Measurements from ENCODE around the gene EXOC4.

Gene EXOC4

DNA sequence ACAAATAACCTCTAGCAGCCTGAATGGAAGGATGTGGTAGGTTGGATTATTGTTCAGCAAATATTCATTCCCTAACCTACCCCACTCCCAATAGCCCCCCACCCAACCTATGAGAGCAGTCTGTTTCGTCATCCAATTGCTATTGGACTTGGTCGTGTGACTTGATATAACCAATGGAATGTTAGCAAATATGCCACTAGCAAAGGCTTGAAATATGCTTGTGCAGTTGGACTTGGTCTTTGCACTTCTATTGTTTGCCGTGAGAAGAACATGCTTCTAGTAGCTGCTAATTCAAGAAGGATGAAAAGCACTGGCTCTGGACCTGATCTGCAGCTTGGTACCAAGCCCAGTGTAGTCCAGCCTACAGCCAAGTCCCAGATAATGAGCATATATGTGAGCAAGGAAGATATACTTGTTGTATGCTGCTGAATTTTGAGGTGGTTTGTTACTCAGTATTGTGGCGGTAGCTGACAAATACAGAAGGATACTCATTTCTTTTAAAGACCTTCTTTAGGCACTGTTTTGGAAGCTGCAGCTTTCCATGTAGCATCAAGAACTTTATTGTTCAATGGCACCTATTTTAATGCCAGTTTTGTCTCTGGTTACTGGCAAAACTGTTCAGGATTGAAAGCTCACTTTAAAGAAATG is 180.4 kb downstream of the EXOC4 start:
- no peak for DNase-seq

DNA sequence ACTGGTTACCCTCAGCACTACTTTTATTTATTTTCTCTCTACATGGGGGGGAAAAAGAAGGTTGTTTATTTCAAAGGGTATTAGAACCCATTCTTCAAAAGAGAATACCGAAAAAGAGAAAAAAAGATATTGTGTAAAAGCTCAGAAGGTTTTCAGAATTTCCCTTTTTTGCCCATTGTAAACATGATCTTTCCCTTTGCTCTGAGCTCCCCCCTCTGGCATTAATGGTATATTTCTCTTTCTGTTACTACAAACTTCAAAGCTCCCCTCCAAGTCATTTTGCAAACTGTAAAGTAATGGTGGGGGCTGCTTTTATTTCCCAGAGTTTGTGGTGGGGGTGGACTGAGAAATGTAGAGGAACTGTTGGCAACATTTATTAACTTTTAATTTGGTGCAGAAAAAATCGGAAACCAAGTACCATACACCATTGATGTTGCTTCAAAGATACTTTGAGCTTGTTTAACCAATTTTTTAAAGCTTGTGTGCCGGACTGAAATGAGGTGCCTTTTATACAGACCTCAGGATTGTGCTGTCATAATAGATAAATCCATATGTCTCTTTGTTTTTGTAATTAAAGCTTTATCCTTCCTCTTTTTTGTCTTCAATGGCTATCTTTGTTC is 181.5 kb downstream of the EXOC4 start:
- DNase-seq: peak; percentile 7

DNA sequence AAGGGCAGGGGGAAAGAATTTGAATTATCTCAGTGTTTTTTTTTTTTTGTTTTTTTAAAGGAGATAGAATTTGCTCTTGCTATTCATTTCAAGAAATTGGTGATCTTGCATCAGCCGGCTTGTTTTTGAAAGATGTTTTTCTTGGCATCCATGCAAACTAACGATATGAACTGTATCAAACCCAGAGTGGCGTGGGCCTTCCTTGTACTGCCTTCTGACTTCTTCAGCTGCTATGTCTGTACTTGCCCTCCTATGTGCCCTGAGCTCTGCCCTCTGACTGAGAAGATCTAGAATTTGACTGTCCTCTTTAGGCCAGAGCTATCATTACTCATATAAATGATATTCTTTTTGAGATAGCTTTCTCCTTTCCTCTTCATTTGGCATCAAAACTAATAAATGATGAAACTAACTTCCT is 183.1 kb downstream of the EXOC4 start:
- no peak for DNase-seq

DNA sequence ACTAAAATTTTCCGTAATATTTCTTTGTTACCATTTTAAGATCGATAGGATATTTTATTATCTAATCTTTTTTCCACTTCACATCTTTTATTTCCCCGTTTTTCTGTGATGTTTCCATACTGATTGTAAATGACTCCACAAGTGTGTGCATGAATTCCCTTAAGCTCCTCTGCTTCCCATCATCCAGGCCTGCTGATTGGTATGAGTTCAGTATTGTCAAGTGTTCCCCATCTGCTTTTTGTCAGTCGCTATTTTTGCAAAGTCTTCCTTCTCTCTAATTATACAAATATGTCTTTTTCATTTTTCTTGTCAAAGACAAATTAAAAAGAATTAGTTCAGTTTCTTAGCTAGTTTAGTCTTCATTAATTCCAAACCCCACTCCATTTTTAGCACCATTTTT is 184.7 kb downstream of the EXOC4 start:
- DNase-seq: no peak

DNA sequence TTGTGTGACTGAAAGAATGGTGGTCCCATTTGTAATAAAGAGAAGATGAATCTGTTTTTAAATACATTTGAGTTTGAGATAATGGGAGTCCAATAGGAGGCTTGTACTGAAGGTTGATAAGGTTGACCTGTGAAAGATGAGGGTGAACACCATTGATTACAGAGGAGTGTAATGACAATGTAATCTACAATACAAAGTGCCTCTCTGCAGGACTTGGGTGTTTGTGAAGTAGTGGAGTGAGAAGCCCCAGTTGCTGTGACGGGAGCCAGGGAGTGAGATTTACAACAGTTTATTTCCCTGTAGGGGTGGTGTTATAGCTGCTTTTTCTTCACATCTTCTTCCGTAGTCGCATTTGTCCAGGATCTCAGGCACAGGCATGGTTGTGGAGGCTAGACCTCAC is 189.9 kb downstream of the EXOC4 start:
- DNase-seq: no peak

DNA sequence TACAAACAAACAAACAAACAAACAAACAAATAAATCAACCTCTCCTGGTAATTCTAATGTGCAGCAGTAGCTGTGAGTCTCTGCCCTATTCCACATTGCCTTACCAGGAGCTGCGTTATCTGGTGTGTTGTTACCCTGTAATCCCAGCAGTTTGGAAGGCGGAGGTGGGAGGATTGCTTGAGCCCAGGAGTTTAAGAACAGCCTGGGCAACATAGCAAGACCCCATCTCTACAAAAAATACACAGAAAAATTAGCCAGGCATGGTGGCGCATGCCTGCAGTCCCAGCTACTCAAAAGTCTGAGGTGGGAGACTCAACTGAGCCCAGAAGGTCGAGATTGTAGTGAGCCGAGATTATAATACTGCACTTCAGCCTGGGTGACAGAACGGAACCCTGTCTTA is 192.7 kb downstream of the EXOC4 start:
- no peak for DNase-seq

DNA sequence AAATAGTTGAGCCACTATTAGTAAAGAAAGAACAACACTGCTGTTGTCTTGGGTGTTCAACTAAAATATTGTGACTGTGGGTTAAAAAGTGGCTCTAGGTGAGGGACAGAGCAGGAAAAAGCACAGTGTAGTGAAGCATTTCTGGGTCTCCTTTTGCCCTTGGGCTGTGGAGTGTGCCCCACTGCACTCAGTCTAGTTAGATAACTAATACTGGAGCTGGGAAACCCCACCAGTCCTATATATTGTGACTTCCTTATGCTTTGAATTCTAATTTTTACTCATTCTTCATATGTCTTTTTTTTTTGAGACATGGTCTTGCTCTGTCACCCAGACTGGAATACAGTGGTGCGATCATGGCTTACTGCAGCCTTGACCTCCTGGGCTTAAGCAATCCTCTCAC is 195.1 kb downstream of the EXOC4 start:
- DNase-seq: no peak

DNA sequence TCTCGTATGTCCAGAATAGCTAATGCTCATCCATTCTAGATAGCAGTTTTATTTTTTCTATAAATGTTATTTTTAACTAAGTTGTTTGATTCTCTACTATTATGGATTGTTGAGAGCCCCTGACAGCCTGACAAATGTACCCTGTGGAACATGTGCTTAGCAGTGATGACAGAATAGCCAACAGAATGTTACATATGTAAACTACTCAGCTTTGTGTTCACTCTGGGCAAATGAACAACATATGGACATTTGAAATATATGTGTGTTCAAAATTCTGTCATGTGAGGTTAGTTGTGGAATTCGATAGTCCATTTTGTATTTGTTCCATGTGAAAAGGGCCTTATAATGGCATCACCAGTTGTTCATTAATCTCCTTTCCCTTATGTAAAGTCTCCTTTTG is 199.7 kb downstream of the EXOC4 start:
- no peak for DNase-seq

DNA sequence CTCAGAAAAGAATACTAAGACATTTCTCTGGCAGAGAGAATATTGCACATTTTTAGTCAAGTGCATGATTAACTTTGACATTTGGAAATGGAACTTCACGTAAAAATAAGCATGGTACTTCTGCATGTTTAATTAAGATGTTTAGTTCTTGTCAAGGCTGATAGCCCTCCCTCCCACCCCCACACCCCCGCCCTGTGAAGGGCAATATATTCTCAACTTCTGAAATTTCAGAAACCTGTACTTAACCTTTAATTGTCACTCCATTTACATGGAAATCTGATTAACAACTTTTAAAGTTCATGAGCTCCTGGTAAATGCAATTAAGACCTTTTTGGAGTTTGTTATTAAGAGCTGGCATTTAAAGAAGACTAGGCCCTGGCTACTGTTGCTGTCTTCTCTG is 205.8 kb downstream of the EXOC4 start:
- no peak for DNase-seq

DNA sequence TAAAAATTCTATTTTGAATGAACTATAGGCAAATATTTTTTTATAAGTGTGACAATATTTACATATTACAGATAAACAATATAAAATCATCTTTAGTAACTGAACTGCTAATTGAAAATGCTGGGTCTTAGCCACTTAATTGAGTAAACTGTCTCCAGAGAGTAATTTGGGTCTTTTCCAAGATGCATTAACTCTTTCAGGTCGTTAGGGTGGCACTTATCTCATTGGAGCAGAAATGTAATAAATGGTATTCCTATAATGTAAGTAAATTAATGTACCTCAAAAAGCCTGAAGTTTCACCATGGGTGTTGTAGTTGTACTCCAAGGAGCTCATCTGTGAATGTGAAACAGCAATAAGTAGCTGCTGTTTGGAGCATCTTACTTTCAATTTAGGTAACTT is 208.5 kb downstream of the EXOC4 start:
- no peak for DNase-seq

DNA sequence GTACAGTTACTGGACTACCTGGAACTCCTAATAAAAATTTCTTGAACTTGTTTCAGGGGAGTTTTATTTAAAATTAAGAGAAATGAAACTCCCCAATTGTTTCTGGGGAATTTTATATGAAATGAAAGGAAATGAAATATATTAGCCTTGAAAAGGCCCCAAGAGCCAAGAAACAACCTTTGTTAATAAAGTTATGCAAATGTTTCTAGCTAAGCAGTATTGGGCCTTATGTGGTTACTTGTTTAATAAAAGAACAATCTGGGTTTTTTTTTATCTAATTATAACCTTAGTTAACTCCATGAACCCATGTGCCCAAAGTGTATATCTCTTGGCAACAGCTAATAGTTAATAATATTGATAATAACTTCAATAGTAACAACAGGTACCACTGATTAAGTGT is 222.8 kb downstream of the EXOC4 start:
- DNase-seq: no peak

DNA sequence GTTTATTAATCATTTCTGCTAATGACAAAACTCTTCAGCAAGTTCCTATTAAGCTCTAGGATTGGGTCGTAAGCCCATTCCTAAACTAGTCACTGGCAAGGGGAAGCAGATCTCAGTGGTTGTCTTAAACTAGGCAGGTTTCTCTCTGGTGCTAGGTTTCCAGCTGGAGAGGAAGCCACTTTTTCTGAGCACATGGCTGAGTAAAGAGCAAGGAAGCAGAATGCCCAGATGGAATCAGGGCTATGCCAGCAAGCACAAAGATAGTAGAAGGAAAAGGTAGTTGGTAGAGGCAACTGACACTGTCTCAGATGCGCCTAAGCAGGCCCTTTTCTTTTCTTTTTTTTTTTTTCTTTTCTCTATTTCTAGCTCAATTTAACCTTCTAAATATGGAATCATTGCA is 224.9 kb downstream of the EXOC4 start:
- peak; percentile 11 for DNase-seq

DNA sequence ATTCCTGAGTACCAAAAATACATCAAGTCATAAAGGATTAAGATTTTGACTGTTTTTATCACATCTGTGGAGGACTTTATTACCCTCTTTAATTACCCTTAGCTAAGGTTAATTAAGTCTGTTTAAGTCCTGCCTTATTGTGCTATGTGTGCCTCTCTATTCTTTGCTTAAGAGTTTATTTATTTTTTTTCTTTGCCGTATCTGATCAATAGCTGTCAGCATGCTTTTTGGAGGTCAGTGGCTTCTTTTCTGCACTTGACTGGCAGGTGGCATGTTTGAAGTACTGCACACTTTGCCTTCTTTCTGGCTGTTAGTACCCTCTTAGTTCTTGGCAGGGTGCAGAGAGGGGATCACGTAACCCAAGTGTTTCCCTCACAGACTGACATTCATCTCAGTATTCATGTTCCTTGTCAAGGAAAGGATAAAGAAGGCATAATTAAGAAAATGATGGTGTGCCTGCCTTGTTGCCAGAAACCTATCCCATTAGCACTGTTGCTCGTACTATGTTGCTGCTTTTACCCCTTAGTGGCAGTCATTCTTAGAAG is 225.8 kb downstream of the EXOC4 start:
- peak; percentile 85 for DNase-seq

DNA sequence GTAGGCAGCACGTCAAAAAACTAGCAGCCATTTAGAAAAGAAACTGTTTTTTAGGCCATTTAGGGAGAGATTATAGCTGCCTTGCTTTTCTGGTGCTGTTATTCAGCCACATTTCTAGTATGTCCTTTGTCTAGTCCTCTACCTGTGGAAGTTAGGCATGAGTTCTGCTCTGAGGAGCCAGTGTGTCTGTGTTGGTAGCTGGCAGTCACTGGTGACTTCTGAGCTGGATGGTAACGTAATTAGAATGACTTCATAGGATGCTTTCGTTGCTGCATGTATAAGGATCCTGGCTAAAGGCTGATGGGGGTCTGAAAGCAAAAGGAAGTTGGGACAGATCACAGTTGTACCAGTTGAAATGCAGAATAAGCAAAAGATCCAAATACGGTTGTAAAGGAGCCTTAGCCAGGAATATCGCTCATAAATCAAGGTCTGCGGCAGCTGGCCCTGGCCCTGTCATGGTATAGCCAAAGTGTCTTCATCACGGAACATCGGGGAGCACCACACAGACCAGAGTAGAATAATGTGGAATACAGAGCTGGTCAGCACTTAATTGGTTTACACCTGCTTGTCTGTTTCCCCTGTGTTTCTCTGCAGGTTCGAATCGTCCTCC is 226.7 kb downstream of the EXOC4 start:
- no peak for DNase-seq

DNA sequence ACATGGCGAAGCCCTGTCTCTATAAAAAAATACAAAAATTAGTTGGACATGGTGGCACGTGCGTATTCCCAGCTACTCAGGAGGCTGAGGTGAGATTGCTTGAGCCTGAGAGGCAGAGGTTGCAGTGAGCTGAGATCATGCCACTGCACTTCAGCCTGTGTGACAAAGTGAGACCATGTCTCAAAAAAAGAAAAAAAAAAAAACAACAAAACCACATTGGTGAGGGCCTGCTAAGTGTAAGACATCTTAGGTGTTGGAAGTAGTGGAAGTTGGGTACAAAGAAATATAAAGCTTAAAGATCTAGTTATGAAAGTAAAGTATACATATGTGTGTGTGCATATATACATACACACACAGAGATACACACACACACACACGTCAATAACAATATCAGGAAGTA is 228.0 kb downstream of the EXOC4 start:
- no peak for DNase-seq

DNA sequence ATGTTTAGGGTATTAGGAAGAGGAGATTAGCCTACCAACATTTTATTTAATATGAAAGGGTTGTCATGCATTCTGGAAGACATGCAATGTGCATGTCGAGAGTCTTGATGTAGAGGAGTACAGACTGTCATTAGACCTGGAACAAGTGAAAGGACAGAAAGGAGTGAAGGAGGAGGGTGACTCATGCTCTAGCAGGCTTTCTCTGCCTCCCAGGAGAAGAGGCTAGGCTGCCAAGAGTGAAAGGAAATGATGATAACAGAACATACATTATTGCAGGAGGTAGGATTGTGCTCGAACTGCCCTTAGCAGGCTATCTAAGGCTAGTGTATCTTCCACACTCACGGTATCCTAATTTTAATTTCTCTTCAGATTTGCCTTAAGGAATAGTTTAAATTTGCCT is 228.8 kb downstream of the EXOC4 start:
- no peak for DNase-seq

DNA sequence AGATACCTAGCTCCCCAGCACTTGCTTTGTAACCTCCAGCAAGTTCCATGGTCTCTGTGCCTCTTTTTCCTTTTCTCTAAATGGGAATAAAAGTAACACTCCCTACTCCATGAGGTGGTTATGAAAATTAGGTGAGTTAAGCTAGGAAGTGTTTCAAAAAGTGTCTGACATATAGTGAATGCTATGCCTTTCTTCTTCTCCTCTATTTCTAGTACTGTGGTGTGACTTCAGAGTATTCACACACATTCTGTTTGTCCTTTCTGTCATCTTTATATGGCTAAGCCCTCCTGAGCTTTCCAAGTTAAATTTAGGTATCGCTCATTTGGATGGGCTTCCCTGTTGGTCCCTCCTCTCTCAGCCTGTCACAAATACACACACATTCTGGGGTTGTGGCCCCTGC is 229.7 kb downstream of the EXOC4 start:
- no peak for DNase-seq

DNA sequence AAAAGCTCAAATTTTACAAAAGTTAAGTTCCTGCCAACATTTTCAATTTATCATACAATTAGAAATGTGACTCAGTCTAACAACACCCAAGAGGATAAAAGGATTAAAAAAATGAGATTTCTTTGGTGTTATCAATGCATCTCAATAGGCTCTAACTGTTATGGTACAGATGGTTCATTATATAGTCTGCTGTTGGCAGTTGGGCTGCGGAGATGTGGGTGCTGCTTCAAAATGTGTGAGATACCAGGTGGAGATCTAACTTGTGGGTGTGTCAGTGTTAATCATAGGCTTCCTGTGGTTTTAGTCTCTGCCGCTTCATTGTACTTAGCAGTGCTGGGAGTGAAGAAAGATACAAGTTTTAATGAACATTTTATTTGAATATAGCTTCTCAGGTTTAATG is 231.2 kb downstream of the EXOC4 start:
- DNase-seq: peak; percentile 83

DNA sequence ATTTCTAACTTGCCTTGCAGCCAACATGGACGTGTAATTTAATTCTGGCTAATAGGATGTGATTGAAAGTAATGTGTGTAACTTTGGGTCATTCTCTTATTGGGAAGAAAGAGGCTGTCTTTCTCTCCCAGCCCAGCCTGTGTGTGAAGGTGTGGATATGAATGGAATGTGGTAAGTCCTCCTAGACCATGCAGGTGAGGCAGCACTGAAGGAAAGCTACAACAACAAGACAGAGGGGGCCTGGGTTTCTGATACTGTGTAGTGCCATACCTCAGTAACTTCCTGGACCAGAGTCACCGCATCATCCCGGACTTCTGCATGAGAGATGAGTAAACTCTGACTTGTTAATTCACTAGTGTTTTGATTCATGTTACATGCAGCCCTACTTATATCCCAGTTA is 237.0 kb downstream of the EXOC4 start:
- no peak for DNase-seq

DNA sequence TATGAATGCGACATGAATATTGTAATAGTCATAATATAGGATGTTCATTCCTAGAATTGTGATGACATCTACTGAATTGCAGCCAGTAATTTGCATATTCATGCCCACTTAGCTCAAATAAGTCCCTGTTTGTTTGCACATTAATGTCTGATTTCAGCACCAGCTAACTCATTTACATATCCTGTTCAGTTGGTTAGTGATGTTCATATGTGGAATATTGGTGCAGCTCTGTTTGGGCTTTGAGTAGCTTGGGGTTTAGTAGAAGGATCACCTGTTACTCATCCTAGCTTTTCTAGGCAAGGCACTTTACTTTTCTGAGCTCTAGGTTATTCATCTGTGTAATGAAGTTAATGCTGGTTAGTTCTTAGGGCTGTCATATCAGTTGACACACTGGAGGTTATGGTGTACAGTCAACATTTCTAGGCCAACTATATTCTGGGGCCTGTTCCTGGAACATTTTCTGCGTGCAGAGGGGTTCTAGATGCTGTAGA is 238.4 kb downstream of the EXOC4 start:
- DNase-seq: no peak

DNA sequence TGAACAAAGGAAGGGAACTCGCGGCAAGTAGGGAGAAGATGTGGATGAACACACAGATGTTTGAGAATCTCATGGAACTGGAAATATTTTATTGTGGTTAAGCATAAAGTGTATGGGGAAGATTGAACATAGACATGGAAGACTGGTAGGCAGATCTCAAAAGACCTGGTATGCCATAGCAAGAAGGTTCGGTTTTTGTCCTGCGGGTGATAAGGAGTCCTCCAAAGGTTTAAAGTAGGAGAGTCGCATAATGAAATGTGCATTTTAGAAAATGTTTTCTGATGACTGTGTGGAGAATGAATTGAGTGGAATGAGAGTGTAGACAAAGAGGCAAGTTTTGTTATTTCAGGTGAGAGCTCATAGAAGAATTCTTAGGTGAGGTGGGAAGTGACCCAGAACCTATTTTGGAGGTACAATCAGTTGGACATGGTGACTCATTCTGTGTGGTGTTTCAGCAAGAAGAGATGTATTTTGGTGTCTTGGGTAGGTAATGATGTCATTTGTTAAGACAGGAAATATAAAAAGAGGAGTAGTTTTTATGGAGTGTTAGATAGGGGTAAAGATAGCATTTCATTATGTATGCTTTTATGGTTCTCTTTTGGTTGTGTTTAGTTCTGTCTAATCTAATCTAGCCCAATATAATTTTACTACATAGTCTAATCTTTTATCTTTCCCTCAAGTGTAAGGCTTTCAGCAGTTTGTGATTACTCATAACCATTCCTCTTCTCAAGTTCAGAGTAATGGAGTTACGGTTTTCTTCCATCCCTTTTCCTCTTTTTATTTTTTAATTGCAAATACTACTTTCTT is 239.2 kb downstream of the EXOC4 start:
- no peak for DNase-seq

DNA sequence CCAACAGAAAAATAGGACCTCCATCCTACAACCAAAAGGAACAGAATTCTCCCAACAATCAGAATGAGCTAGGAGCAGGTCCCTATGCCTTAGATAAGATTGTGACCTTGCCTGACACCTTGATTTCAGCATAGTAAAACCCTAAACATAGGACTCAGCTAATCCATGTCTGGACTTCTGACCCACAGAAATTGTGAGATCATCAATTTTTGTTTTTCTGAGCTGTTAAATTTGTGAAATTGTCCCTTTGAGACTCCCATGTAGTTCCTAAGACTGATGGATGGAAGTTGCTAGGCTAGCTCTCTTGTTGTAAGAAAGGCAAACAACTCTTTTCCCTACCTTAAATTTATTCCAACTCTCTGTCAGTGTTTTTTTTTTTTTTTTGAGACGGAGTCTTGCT is 244.2 kb downstream of the EXOC4 start:
- no peak for DNase-seq

DNA sequence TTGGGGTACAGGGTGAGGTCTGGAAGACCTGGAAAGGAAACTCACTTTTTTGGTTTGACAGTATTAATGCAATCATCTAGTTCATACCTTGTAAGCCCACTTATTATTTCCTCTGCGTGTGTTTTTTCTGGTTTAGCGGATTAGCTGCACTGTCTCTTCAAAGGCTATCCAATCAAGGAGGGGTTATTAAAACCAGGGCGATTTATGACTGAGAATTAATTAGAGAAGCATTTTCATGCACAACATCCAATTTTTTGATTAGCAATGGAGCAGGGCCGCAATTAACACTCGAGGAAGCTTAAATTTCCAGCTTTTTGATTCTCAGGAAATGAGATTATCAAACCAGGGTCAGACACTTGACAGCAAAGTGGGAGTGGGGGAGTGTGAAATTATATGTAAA is 248.9 kb downstream of the EXOC4 start:
- DNase-seq: peak; percentile 66
